ENCODE data around the gene TBC1D10A.
A peak's percentile ranks its signal among the peaks of the same experiment; 100 is the strongest.

TBC1D10A gene

GRCh38 chr22:30306627-30307011 lies 20.1 kb downstream of the TBC1D10A start:
- no peak for DNase-seq (ENCODE audit: low read depth)
- H3K4me3 ChIP-seq (ENCODE audit: low read length): no peak overlapping the region

DNA sequence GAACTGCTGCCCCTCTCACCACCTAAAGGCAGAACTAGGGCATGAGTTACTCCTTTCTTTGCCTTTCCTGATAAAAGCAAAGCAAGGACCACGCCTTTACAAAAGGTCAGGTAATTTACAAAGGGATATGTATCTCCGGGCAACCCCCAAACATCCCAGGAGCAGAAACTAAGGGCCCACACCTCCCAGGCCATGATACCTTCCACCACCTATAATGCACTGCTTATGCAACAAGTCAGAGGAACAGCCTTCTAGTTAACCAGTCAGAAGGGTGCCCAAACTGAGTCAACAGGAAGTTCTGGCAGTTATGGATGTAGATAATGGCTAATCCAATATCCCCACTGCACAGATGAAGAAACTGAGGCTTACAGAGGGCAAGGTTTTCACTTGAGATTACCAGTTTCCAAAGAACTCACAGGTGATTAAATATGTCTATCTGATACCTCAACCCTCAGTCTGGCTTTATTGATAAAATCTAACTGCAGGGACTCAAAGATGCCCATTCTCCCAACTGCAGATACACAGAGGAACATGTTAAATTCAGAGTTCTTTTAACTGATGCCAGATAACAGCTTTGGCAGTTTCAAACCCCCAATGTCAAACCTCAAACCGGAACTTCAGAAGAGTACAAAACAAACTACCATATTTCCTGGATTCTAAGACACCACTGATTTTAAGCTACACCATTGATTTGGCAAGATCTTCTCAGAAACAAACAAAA lies 20.7 kb downstream of the TBC1D10A start:
- no peak for DNase-seq (ENCODE audit: low read depth)
- TF ChIP-seq, protein P1, sequence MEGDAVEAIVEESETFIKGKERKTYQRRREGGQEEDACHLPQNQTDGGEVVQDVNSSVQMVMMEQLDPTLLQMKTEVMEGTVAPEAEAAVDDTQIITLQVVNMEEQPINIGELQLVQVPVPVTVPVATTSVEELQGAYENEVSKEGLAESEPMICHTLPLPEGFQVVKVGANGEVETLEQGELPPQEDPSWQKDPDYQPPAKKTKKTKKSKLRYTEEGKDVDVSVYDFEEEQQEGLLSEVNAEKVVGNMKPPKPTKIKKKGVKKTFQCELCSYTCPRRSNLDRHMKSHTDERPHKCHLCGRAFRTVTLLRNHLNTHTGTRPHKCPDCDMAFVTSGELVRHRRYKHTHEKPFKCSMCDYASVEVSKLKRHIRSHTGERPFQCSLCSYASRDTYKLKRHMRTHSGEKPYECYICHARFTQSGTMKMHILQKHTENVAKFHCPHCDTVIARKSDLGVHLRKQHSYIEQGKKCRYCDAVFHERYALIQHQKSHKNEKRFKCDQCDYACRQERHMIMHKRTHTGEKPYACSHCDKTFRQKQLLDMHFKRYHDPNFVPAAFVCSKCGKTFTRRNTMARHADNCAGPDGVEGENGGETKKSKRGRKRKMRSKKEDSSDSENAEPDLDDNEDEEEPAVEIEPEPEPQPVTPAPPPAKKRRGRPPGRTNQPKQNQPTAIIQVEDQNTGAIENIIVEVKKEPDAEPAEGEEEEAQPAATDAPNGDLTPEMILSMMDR (conservative IDR thresholded peaks at IDR 0.05; ENCODE audit: low read depth, low read length): no peak
- H3K4me3 ChIP-seq (ENCODE audit: low read length): no peak overlapping the region

More at GRCh38 chr22:30306627-30307011, 20.1 kb downstream of the TBC1D10A start:
- TF ChIP-seq, protein P1 (conservative IDR thresholded peaks at IDR 0.05; ENCODE audit: low read depth, low read length): no peak

GRCh38 chr22:30305519-30305905 lies 21.2 kb downstream of the TBC1D10A start:
- TF ChIP-seq, protein P1 (conservative IDR thresholded peaks at IDR 0.05; ENCODE audit: low read depth, low read length): no peak
- no peak for DNase-seq (ENCODE audit: low read depth)
- H3K4me3 ChIP-seq (ENCODE audit: low read length): no peak overlapping the region

DNA sequence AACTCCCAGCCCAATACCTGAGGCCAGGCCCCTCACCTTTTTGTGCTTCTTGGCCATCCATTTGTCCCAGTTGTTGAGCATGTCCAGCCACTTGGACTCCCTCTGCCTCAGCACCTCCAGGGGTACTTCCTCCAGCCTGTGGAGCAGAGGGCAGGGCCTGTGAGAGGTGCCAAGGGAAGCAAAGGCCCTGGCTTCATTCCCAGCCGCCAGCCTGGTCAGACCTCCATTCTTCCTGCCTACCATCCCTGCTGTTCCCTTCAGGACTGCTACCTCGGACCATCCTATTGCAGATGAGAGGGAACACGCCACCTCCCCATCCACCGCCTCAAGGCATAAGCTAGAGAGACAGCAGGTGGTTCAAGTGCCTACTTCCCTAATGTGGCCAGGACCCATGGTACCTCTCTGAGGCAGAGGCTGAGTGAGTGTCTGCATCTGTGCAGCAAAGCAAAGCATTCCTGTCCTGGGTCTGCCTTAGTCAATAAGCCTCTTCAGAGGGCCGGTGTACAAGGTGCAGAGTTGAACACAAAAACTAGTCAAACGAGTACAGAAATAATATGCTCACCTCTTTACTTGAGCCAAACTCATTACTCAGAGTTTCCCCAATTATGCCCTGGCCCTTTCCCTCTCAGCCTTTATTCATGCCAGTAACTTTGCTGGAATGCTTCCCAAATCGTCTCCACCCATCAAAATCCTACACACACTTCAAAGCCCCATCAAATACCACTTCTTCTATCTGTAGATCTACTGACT lies 22.1 kb downstream of the TBC1D10A start:
- TF ChIP-seq, protein P1 (conservative IDR thresholded peaks at IDR 0.05; ENCODE audit: low read depth, low read length): no peak
- H3K4me3 ChIP-seq (ENCODE audit: low read length): no peak overlapping the region
- no peak for DNase-seq (ENCODE audit: low read depth)

DNA sequence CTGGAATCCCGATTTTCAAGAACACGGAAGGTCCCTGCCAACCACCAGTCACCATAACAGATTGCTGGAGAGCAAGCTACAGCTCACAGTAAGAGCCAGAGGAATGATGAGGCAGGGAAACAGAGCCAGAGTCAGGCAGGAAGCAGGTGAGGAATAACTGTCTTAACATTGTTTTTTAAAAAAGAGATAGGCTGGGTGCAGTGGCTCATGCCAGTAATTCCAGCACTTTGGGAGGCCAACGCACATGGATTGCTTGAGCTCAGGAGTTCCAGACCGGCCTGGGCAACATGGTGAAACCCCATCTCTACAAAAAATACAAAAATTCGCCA lies 24.0 kb downstream of the TBC1D10A start:
- no peak for DNase-seq (ENCODE audit: low read depth)
- TF ChIP-seq, protein P1 (conservative IDR thresholded peaks at IDR 0.05; ENCODE audit: low read depth, low read length): no peak

GRCh38 chr22:30301995-30302809 lies 24.5 kb downstream of the TBC1D10A start:
- no peak overlapping the region for H3K4me3 ChIP-seq (ENCODE audit: low read length)
- peak; percentile 67 for DNase-seq (ENCODE audit: low read depth)

More for the DNA sequence above, 24.0 kb downstream of the TBC1D10A start:
- no peak overlapping the region for H3K4me3 ChIP-seq (ENCODE audit: low read length)

More at GRCh38 chr22:30301995-30302809, 24.5 kb downstream of the TBC1D10A start:
- TF ChIP-seq, protein P1 (conservative IDR thresholded peaks at IDR 0.05; ENCODE audit: low read depth, low read length): no peak

Measured in retinal pigment epithelial cell (primary cell).